Measurements from ENCODE around the gene C1RL.

DNA sequence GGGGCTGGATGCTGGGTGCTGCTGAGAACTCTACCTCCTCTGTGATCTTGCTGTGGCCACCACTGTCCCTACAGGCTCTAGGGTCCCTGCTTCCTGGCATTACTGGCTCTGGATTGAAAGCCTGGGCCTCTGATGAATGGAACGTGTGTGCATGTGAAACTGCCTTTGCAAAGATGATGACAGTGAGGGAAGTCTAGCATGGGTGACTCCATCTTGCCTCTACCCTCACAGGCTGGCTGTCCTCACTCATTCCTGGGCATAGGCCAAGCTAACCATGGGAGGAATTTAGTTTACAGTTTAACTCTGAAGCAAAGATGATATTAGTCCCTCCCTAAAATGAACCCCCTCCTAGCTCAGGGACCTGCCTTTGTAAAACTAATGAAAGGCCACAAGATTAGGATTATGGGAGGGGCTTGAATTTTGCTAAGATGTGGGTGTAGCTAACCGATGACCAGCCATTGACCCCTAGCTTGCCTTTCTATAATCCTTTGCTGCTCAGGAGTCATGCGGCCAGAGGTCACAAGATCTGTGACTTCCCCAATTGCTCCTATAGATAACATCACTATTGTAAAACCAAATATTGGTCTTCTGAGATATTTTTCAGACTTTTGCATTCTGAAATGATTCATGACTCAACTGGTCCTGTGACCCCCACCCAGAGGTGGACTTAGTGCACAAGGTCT, 50.7 kb downstream of the C1RL start:
- TF ChIP-seq, protein P1, sequence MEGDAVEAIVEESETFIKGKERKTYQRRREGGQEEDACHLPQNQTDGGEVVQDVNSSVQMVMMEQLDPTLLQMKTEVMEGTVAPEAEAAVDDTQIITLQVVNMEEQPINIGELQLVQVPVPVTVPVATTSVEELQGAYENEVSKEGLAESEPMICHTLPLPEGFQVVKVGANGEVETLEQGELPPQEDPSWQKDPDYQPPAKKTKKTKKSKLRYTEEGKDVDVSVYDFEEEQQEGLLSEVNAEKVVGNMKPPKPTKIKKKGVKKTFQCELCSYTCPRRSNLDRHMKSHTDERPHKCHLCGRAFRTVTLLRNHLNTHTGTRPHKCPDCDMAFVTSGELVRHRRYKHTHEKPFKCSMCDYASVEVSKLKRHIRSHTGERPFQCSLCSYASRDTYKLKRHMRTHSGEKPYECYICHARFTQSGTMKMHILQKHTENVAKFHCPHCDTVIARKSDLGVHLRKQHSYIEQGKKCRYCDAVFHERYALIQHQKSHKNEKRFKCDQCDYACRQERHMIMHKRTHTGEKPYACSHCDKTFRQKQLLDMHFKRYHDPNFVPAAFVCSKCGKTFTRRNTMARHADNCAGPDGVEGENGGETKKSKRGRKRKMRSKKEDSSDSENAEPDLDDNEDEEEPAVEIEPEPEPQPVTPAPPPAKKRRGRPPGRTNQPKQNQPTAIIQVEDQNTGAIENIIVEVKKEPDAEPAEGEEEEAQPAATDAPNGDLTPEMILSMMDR (IDR thresholded peaks at IDR 0.05) = no peak
- TF ChIP-seq POLR2AphosphoS5 (IDR thresholded peaks at IDR 0.05) = no peak

Measured in suprapubic skin (tissue), 3 donors.